Regular cardiac myocyte (primary cell): ENCODE results near the gene EXOG. TPM values are rescaled to one million over a fixed set of nuclear protein-coding genes. Genes with fewer than 3 reads are reported as not detected.

Source experiments
- total RNA-seq: library from RNA; depleted of rRNA; stranded (reverse); fragments of >200 nt; gene quantifications from 2 replicates; pipeline ENCODE4 v1.2.3, GENCODE V29; 2014

The EXOG gene
- 5.6 and 9.2 TPM in 2 replicates for total RNA-seq

GRCh38 chr3:38496131-38496910 is at the start of gene EXOG:
Gene EXOG, plus strand, starts transcription at chr3:38496340. Its CDS starts 28 bp downstream, at chr3:38496368.

DNA sequence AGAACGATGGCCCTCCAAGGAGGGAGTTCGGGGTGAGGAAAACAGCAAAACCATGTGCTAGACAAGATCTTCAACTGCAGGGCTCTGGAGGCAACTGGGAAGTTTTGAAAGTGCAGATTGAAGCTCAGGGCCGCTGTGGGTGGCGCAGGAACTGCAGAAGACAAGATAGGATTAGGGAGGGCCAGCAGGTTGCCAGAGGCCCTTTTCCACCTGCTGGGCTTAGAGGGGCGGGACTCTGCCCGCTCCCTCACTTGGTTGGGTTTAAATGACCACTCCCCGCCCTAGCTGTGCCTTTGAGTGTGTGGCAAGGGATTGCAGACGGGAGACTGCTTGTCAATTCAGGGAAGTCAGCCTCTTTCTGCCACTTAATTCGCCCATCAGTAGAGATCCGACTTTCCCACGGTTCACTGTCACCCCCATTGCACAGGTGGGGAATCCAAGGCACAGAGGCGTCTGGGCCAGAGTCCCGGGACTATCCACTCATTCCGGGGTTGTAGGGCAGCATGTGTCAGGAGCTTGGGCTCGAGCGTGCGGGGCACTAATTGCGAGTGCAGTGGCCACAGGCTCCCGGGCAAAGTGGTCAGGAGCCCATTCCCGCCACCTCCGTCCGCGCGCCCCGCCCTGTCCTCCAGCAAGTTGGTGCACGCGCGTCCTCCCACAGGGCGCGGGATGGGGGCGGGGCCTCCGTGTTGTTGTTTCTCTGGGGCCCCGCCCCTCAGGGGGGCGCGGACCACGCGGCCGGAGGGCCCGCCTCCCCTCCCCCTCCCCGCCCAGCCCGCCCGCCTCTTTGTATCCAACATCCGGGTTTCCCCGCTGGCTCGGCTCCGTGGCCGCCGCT is 42.8 kb upstream of the EXOG start, which contains the start of gene ACVR2B:
ACVR2B (plus strand) TSS at position 816 of the 838 bp plus-strand sequence. CDS start 433 bp downstream, outside the sequence.

Other genes starting within 250 kb of the EXOG start
- gene SLC22A13, start 230.5 kb upstream of the EXOG start, total RNA-seq = 0.56 and 0.58 TPM in 2 replicates
- 0.28 TPM in 1 of 2 replicates, not detected in the other for gene SLC22A14, start 214.0 kb upstream of the EXOG start, total RNA-seq
- gene XYLB, start 149.6 kb upstream of the EXOG start, total RNA-seq = 3.9 and 4.4 TPM in 2 replicates
- 1.9 and 3.7 TPM in 2 replicates for gene ACVR2B, start 42.5 kb upstream of the EXOG start, total RNA-seq
- gene SCN5A, start 153.3 kb downstream of the EXOG start, total RNA-seq = 1.1 and 1.2 TPM in 2 replicates